ENCODE data around the gene IPO11. TPM values are rescaled to one million over a fixed set of nuclear protein-coding genes. Genes with fewer than 3 reads are reported as not detected.

IPO11 gene
- total and polyA plus RNA-seq, 2 of the 13 experiments (the other 11 are each of a cell fraction or from before 2014, with no cell fraction given) = 13.9 to 24.4 TPM

DNA sequence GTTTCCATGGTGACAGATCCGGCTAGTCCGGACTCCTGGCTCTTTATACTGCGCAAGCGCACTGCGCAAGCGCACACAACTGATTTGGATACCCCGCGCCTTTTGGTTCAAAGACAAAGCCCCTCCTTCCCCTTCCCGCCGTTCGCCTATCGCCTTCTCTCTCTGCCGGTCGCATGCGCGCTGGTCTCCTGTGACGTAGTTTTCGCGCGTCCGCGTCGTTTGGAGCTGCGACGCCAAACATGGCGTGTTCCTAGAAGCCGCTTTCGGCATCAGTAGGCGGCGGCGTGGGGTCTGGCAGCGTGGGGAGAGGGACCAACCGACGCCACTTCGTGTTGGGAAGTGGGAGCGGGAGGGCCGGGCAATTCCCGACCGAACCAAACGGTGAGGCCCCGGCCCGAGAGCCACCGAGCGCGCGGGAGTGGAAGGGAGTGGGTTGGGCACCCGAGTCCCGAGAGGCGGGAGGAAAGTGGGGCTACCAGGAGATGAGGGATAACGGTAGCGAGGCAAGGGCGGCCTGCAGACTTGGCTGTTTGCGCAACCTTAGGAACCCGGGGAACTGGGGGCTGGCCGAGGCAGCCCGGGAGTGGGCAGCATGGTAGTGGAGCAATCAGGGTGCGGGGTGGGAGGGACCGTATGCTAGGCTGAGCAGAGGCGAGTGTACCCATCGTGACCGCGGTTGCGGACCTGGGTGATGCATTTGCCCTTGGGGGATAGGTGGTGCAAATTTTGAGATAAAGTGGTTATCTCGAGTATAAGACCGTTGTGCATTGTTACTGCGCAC is at the start of gene IPO11 (continued):
- TF ChIP-seq, protein P1, sequence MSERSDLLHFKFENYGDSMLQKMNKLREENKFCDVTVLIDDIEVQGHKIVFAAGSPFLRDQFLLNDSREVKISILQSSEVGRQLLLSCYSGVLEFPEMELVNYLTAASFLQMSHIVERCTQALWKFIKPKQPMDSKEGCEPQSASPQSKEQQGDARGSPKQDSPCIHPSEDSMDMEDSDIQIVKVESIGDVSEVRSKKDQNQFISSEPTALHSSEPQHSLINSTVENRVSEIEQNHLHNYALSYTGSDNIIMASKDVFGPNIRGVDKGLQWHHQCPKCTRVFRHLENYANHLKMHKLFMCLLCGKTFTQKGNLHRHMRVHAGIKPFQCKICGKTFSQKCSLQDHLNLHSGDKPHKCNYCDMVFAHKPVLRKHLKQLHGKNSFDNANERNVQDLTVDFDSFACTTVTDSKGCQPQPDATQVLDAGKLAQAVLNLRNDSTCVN (CRISPR knock-in tag; IDR thresholded peaks at IDR 0.05; ENCODE audit: borderline replicate concordance) = peak; percentile 64; the same call in 1 of the 2 replicates
- TF ChIP-seq MYC (CRISPR knock-in tag; IDR thresholded peaks at IDR 0.05; ENCODE audit: borderline replicate concordance) (peak; percentile 88; the same call in 1 of the 2 replicates), ZNF337 (CRISPR knock-in tag; IDR thresholded peaks at IDR 0.05; ENCODE audit: borderline replicate concordance, low read depth) (no peak), EZH2 (conservative IDR thresholded peaks at IDR 0.05; ENCODE audit: low read depth, low read length) (no peak), TBL1XR1 (IDR thresholded peaks at IDR 0.05; ENCODE audit: borderline replicate concordance, low read length, partially characterized antibody) (no peak), ZNF678 (CRISPR knock-in tag; IDR thresholded peaks at IDR 0.05) (peak; percentile 42; the same call in 1 of the 2 replicates), HMG20B (CRISPR knock-in tag; conservative IDR thresholded peaks at IDR 0.05) (no peak), ZNF788 (CRISPR knock-in tag; IDR thresholded peaks at IDR 0.05; ENCODE audit: borderline replicate concordance) (peak; percentile 81; the same call in 1 of the 2 replicates), ZBTB21 (CRISPR knock-in tag; IDR thresholded peaks at IDR 0.05) (0 out of 2 replicates have a peak, but pooled peaks have one; percentile 44), SMYD3 (CRISPR knock-in tag; IDR thresholded peaks at IDR 0.05) (no peak), MIXL1 (CRISPR knock-in tag; IDR thresholded peaks at IDR 0.05) (no peak), ZIK1 (CRISPR knock-in tag; IDR thresholded peaks at IDR 0.05; ENCODE audit: borderline replicate concordance, low read depth) (no peak), AGO1 (IDR thresholded peaks at IDR 0.05; ENCODE audit: low read depth, low read length, poor library complexity, severe bottlenecking) (peak; percentile 44), GZF1 (CRISPR knock-in tag; IDR thresholded peaks at IDR 0.05) (peak; percentile 71; the same call in 1 of the 2 replicates), EP300 (IDR thresholded peaks at IDR 0.05; ENCODE audit: low read depth in 2 of 2, low read length in 2 of 2) (no peak; a peak in 1 of 4 replicates), EP300 (CRISPR knock-in tag; IDR thresholded peaks at IDR 0.05; ENCODE audit: borderline replicate concordance) (no peak), ZNF33A (CRISPR knock-in tag; IDR thresholded peaks at IDR 0.05; ENCODE audit: borderline replicate concordance) (no peak), ZSCAN20 (CRISPR knock-in tag; IDR thresholded peaks at IDR 0.05; ENCODE audit: borderline replicate concordance) (no peak), GATAD1 (CRISPR knock-in tag; IDR thresholded peaks at IDR 0.05) (peak; percentile 100), ZNF138 (CRISPR knock-in tag; IDR thresholded peaks at IDR 0.05; ENCODE audit: low read depth) (no peak), ZNF772 (CRISPR knock-in tag; IDR thresholded peaks at IDR 0.05) (no peak)
- TF ChIP-seq, protein P2, sequence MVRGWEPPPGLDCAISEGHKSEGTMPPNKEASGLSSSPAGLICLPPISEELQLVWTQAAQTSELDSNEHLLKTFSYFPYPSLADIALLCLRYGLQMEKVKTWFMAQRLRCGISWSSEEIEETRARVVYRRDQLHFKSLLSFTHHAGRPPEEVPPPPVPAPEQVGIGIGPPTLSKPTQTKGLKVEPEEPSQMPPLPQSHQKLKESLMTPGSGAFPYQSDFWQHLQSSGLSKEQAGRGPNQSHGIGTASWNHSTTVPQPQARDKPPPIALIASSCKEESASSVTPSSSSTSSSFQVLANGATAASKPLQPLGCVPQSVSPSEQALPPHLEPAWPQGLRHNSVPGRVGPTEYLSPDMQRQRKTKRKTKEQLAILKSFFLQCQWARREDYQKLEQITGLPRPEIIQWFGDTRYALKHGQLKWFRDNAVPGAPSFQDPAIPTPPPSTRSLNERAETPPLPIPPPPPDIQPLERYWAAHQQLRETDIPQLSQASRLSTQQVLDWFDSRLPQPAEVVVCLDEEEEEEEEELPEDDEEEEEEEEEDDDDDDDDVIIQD (CRISPR knock-in tag; IDR thresholded peaks at IDR 0.05; ENCODE audit: low read depth) = 0 out of 2 replicates have a peak, but pooled peaks have one; percentile 18
- TF ChIP-seq, protein P3, sequence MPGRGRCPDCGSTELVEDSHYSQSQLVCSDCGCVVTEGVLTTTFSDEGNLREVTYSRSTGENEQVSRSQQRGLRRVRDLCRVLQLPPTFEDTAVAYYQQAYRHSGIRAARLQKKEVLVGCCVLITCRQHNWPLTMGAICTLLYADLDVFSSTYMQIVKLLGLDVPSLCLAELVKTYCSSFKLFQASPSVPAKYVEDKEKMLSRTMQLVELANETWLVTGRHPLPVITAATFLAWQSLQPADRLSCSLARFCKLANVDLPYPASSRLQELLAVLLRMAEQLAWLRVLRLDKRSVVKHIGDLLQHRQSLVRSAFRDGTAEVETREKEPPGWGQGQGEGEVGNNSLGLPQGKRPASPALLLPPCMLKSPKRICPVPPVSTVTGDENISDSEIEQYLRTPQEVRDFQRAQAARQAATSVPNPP (CRISPR knock-in tag; IDR thresholded peaks at IDR 0.05) = no peak
- TF ChIP-seq, protein P4, sequence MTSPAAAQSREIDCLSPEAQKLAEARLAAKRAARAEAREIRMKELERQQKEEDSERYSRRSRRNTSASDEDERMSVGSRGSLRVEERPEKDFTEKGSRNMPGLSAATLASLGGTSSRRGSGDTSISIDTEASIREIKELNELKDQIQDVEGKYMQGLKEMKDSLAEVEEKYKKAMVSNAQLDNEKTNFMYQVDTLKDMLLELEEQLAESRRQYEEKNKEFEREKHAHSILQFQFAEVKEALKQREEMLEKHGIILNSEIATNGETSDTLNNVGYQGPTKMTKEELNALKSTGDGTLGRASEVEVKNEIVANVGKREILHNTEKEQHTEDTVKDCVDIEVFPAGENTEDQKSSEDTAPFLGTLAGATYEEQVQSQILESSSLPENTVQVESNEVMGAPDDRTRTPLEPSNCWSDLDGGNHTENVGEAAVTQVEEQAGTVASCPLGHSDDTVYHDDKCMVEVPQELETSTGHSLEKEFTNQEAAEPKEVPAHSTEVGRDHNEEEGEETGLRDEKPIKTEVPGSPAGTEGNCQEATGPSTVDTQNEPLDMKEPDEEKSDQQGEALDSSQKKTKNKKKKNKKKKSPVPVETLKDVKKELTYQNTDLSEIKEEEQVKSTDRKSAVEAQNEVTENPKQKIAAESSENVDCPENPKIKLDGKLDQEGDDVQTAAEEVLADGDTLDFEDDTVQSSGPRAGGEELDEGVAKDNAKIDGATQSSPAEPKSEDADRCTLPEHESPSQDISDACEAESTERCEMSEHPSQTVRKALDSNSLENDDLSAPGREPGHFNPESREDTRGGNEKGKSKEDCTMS (CRISPR knock-in tag; conservative IDR thresholded peaks at IDR 0.05) = no peak

All from HepG2 (cell line).